ENCODE measurements around the gene CARD19.

Gene CARD19

DNA sequence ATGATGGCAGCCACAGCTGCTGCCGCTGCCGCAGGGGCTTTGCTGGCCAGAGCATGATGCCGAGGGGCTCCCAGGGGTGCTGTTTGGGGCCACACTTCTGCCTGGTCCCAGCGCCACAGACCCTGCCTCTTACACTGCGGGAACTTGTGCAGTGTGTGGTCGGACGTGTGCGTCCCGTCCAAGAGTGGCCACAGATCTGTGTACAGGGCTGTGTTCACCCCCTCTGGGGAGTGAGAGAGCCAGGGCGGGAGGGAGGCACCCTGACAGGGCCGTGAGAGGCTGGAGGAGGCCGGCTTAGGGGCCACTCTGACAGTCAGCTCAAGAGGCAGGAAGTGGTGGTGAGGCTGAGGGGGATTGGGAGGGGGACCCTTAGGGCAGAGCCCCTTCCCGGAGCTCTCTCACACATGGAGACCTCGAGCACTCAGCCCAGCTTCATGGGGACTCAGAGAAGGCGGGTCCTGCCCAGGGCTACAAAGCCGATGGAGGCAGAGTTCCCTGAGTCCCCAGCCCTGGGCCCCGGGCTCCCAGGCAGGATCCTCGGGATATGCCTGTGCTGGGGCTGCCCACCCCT lies 13.1 kb upstream of the CARD19 start:
- Histone ChIP-seq H3K27ac (ENCODE audit: low read length) (no peak overlapping the region), H3F3A (ENCODE audit: insufficient read depth, low read length) (no peaks in the 10 kb centered on the region), H3K4me2 (ENCODE audit: low read depth, low read length) (no peak overlapping the region), H3K9me2 (replicated peaks; ENCODE audit: insufficient read depth, low read length) (no peaks in the 10 kb centered on the region), H3K9me3 (replicated peaks; ENCODE audit: insufficient read depth, low read length) (no peaks in the 10 kb centered on the region), H3K36me3 (replicated peaks; ENCODE audit: insufficient read depth, low read length) (no peaks in the 10 kb centered on the region), H2AFZ (ENCODE audit: low read length) (no peak overlapping the region), H3K9ac (ENCODE audit: low read length) (no peak overlapping the region), H3K4me3 (ENCODE audit: low read length) (no peak overlapping the region), H3K27me3 (replicated peaks; ENCODE audit: insufficient read depth, low read length) (no peaks in the 10 kb centered on the region), H3K79me2 (ENCODE audit: low read length) (no peaks in the 10 kb centered on the region), H4K20me1 (ENCODE audit: insufficient read depth, low read length) (no peaks in the 10 kb centered on the region), H3K4me1 (ENCODE audit: low read length) (no peaks in the 10 kb centered on the region)
- TF ChIP-seq, protein P1, sequence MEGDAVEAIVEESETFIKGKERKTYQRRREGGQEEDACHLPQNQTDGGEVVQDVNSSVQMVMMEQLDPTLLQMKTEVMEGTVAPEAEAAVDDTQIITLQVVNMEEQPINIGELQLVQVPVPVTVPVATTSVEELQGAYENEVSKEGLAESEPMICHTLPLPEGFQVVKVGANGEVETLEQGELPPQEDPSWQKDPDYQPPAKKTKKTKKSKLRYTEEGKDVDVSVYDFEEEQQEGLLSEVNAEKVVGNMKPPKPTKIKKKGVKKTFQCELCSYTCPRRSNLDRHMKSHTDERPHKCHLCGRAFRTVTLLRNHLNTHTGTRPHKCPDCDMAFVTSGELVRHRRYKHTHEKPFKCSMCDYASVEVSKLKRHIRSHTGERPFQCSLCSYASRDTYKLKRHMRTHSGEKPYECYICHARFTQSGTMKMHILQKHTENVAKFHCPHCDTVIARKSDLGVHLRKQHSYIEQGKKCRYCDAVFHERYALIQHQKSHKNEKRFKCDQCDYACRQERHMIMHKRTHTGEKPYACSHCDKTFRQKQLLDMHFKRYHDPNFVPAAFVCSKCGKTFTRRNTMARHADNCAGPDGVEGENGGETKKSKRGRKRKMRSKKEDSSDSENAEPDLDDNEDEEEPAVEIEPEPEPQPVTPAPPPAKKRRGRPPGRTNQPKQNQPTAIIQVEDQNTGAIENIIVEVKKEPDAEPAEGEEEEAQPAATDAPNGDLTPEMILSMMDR (IDR thresholded peaks at IDR 0.05; ENCODE audit: low read length) = no peak
- TF ChIP-seq EZH2 (optimal IDR thresholded peaks at IDR 0.05; ENCODE audit: low read depth, low read length) = no peak
- no peak for TF ChIP-seq EZH2phosphoT487 (IDR thresholded peaks at IDR 0.05; ENCODE audit: low read length)
- no peak for DNase-seq

- Histone ChIP-seq H3K9ac (ENCODE audit: low read length) (no peak overlapping the region), H3K9me3 (replicated peaks; ENCODE audit: insufficient read depth, low read length) (no peaks in the 10 kb centered on the region), H3K9me2 (replicated peaks; ENCODE audit: insufficient read depth, low read length) (no peaks in the 10 kb centered on the region), H3K27ac (ENCODE audit: low read length) (no peak overlapping the region), H3K27me3 (replicated peaks; ENCODE audit: insufficient read depth, low read length) (no peaks in the 10 kb centered on the region), H4K20me1 (ENCODE audit: insufficient read depth, low read length) (no peaks in the 10 kb centered on the region), H2AFZ (ENCODE audit: low read length) (no peak overlapping the region), H3F3A (ENCODE audit: insufficient read depth, low read length) (no peaks in the 10 kb centered on the region), H3K79me2 (ENCODE audit: low read length) (no peaks in the 10 kb centered on the region), H3K4me3 (ENCODE audit: low read length) (no peak overlapping the region), H3K36me3 (replicated peaks; ENCODE audit: insufficient read depth, low read length) (no peaks in the 10 kb centered on the region), H3K4me1 (ENCODE audit: low read length) (no peaks in the 10 kb centered on the region), H3K4me2 (ENCODE audit: low read depth, low read length) (no peak overlapping the region)
- no peak for DNase-seq
- no peak for TF ChIP-seq EZH2phosphoT487 (IDR thresholded peaks at IDR 0.05; ENCODE audit: low read length)
- TF ChIP-seq EZH2 (optimal IDR thresholded peaks at IDR 0.05; ENCODE audit: low read depth, low read length) = no peak
- TF ChIP-seq, protein P1 (IDR thresholded peaks at IDR 0.05; ENCODE audit: low read length) = no peak
Measured at GRCh38 chr9:93083592-93084470, 12.2 kb upstream of the CARD19 start.

- Histone ChIP-seq H3K79me2 (ENCODE audit: low read length) (no peaks in the 10 kb centered on the region), H3K9me2 (replicated peaks; ENCODE audit: insufficient read depth, low read length) (no peaks in the 10 kb centered on the region), H3K9me3 (replicated peaks; ENCODE audit: insufficient read depth, low read length) (no peaks in the 10 kb centered on the region), H4K20me1 (ENCODE audit: insufficient read depth, low read length) (no peaks in the 10 kb centered on the region), H3K36me3 (replicated peaks; ENCODE audit: insufficient read depth, low read length) (no peaks in the 10 kb centered on the region), H3K4me3 (ENCODE audit: low read length) (no peak overlapping the region), H2AFZ (ENCODE audit: low read length) (no peak overlapping the region), H3K27ac (ENCODE audit: low read length) (no peak overlapping the region), H3K27me3 (replicated peaks; ENCODE audit: insufficient read depth, low read length) (no peaks in the 10 kb centered on the region), H3K4me2 (ENCODE audit: low read depth, low read length) (no peak overlapping the region), H3F3A (ENCODE audit: insufficient read depth, low read length) (no peaks in the 10 kb centered on the region), H3K4me1 (ENCODE audit: low read length) (no peaks in the 10 kb centered on the region), H3K9ac (ENCODE audit: low read length) (no peak overlapping the region)
- DNase-seq = no peak
- TF ChIP-seq, protein P1 (IDR thresholded peaks at IDR 0.05; ENCODE audit: low read length) = no peak
- TF ChIP-seq EZH2phosphoT487 (IDR thresholded peaks at IDR 0.05; ENCODE audit: low read length) = no peak
- TF ChIP-seq EZH2 (optimal IDR thresholded peaks at IDR 0.05; ENCODE audit: low read depth, low read length) = no peak
Measured at GRCh38 chr9:93084471-93084881, 11.5 kb upstream of the CARD19 start.

Data from MM.1S (cell line).